Esophagus muscularis mucosa (tissue), 4 donors: ENCODE data around the gene PRUNE1. TPM values are rescaled to one million over a fixed set of nuclear protein-coding genes. Genes with fewer than 3 reads are reported as not detected.

ENCODE experiments used
- DNase-seq: peaks from one replicate; pipeline ENCODE4 v3.0.0-alpha.2; 2017; ENCODE audit errors: extremely low spot score
- H3K27ac ChIP-seq, 4 donors: fragments of 200-600 bp; sonication (generic); replicated peaks in 1 of 4; 1 replicate in 3 of 4; 2 replicates in 1 of 4; pipeline ENCODE4 v1.5.1; 2016 to 2019; ENCODE audit warnings: mild to moderate bottlenecking in 1 of 4
- H3K27me3 ChIP-seq, 4 donors: fragments of 200-600 bp; sonication (generic); one replicate each; pipeline versions ENCODE4 v1.5.1 to v1.6.0; 2016 to 2019
- H3K36me3 ChIP-seq, 4 donors: fragments of 200-600 bp; sonication (generic); one replicate each; pipeline ENCODE4 v1.5.1; 2016 to 2019
- H3K4me1 ChIP-seq, 4 donors: fragments of 200-600 bp; sonication (generic); one replicate each; pipeline ENCODE4 v1.5.1; 2016 to 2019
- H3K4me3 ChIP-seq, 4 donors: fragments of 200-600 bp; sonication (generic); 1 replicate in 2 of 4; 2 replicates in 2 of 4; pipeline ENCODE4 v1.5.1; 2016 to 2019; ENCODE audit warnings: mild to moderate bottlenecking in 4 of 4, moderate library complexity in 1 of 4
- H3K9me3 ChIP-seq, 4 donors: fragments of 200-600 bp; sonication (generic); 1 replicate in 3 of 4; 2 replicates in 1 of 4; pipeline ENCODE4 v1.5.1; 2016 to 2019
- EP300 ChIP-seq: sonication (generic); formaldehyde crosslinking; IDR thresholded peaks from one replicate; pipeline ENCODE4 v1.6.1; 2017; ENCODE audit warnings: antibody characterized with exemption
- POLR2A ChIP-seq: fragments of 450-650 bp; IDR thresholded peaks from one replicate; pipeline ENCODE4 v1.6.1; 2017; ENCODE audit warnings: antibody characterized with exemption, moderate library complexity, mild to moderate bottlenecking, low read depth
- POLR2AphosphoS5 ChIP-seq, 2 donors: sonication (generic); formaldehyde crosslinking; IDR thresholded peaks; one replicate each; pipeline ENCODE4 v1.6.1; 2017; ENCODE audit warnings: antibody characterized with exemption in 2 of 2
- WGBS: methylation state at CpG from one replicate; pipeline ENCODE4 v1.1.5; 2018; 5-methylcytosine and 5-hydroxymethylcytosine counted together
- intact Hi-C: fragments of 100-400 bp; cut with DNase I; formaldehyde crosslinking; loops from one replicate; pipeline ENCODE4 v1.15.1; 2023
- total RNA-seq, 4 donors: library from RNA; depleted of rRNA; stranded (reverse); fragments of >200 nt; gene quantifications; one replicate each; pipeline versions ENCODE4 v1.1.0 to v1.2.1, GENCODE V29; 2016
- TF ChIP-seq, protein P1 (sequence below), 3 experiments: fragments of 200-600 bp in 2 of 3; fragments of 450-650 bp in 1 of 3; sonication (generic) in 2 of 3; IDR thresholded peaks; one replicate each; pipeline ENCODE4 v1.5.1; 2017 to 2019; ENCODE audit warnings: antibody characterized with exemption in 3 of 3, mild to moderate bottlenecking in 2 of 3, moderate library complexity in 1 of 3

Gene PRUNE1
- total RNA-seq, 4 donors from 2014 or later, result 17.4 to 40.7 (median 23.1) TPM

DNA sequence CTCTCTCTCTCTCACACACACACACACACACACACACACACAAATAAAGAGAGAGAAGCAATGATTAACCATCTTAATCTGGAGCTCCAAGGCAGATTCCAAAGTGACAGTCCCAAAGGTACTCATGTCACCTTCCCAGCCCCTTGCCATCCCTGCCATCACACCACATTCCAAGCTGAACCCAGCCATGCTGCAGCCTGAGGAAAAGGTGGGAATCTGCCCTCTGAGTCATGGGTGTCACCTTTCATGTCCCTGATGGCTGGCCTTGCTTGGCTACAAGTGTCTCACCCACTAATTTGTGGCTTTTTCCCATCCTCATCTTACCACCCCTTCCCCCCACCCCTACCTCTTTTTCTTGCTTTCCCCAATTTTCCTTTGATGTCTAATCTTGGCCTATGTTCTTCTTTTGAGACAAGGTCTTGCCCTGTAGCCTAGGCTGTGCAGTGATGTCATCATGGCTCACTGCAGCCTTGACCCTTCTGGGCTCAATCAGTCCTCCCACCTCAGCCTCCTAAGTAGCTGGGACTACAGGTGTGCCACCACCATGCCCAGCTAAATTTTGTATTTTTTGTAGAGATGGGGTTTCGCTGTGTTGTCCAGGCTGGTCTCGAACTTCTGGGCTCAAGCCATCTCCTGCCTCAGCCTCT, 22.9 kb upstream of the PRUNE1 start:
- Histone ChIP-seq H3K4me1 (peaks cover 0 to 14% (median 10%) of the 10 kb centered on the region in 4 donors), H3K27me3 (no peaks in the 10 kb centered on the region), H3K36me3 (no peaks in the 10 kb centered on the region), H3K4me3 (no peak overlapping the region), H3K27ac (no peak overlapping the region), H3K9me3 (no peaks in the 10 kb centered on the region)
- 94% methylated on average over 2 of the region's 2 CpGs for WGBS
- no peak for DNase-seq
- intact Hi-C loops, result no loop called here
- TF ChIP-seq POLR2A, result no peak
- no peak for TF ChIP-seq EP300
- TF ChIP-seq POLR2AphosphoS5 (IDR thresholded peaks at IDR 0.05), result no peak
- TF ChIP-seq, protein P1, sequence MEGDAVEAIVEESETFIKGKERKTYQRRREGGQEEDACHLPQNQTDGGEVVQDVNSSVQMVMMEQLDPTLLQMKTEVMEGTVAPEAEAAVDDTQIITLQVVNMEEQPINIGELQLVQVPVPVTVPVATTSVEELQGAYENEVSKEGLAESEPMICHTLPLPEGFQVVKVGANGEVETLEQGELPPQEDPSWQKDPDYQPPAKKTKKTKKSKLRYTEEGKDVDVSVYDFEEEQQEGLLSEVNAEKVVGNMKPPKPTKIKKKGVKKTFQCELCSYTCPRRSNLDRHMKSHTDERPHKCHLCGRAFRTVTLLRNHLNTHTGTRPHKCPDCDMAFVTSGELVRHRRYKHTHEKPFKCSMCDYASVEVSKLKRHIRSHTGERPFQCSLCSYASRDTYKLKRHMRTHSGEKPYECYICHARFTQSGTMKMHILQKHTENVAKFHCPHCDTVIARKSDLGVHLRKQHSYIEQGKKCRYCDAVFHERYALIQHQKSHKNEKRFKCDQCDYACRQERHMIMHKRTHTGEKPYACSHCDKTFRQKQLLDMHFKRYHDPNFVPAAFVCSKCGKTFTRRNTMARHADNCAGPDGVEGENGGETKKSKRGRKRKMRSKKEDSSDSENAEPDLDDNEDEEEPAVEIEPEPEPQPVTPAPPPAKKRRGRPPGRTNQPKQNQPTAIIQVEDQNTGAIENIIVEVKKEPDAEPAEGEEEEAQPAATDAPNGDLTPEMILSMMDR (IDR thresholded peaks at IDR 0.05), result no peak

DNA sequence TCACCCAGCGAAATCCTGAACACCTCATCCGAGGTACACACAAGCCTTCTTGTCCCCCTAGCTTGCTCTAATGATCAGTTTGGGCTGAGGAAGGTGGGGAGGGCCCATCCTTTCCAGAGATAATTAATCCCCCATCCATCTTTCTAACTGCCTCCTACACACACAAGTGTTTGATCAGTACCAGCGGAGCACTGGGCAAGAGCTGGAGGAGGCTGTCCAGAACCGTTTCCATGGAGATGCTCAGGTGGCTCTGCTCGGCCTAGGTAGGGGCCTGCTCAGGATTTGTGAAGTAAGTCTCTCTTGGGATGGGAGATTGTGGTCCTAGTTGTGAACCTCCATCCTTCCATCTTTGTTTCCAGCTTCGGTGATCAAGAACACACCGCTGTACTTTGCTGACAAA, 20.3 kb upstream of the PRUNE1 start:
- no peaks in the 10 kb centered on the region for H3K36me3 ChIP-seq
- no peaks in the 10 kb centered on the region for H3K27me3 ChIP-seq
- no peak overlapping the region for H3K4me3 ChIP-seq
- no peak overlapping the region for H3K27ac ChIP-seq
- no peaks in the 10 kb centered on the region for H3K4me1 ChIP-seq
- intact Hi-C loops, result no loop called here
- no peaks in the 10 kb centered on the region for H3K9me3 ChIP-seq
- no peak for DNase-seq
- TF ChIP-seq, protein P1 (IDR thresholded peaks at IDR 0.05), result no peak
- TF ChIP-seq POLR2A (no peak), POLR2AphosphoS5 (IDR thresholded peaks at IDR 0.05) (no peak), EP300 (no peak)
- 82% methylated on average over 7 of the region's 7 CpGs for WGBS

DNA sequence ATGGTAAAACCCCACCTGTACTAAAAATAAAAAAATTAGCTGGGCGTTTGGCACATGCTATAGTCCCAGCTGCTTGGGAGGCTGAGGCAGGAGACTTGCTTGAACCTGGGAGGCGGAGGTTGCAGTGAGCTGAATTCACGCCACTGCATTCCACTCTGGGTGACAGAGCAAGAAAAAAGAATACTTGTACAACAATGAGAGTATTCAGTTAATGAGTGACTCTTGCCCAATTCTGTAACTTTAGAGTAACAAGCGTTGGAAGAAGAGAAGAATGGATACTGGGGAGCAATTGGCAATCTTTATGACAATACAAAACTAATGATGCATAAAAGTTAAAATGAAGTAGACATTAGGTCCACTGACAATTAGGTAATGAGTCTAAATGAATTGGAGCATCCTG, 15.6 kb upstream of the PRUNE1 start:
- Histone ChIP-seq H3K4me1 (peaks cover 11 to 16% (median 14%) of the 10 kb centered on the region in 4 donors), H3K36me3 (peaks cover 10 to 13% (median 12%) of the 10 kb centered on the region in 4 donors), H3K9me3 (no peaks in the 10 kb centered on the region), H3K4me3 (no peak overlapping the region), H3K27me3 (no peaks in the 10 kb centered on the region), H3K27ac (no peak overlapping the region)
- 69% methylated on average over 4 of the region's 4 CpGs for WGBS
- intact Hi-C loops, result no loop called here
- no peak for DNase-seq
- TF ChIP-seq, protein P1 (IDR thresholded peaks at IDR 0.05), result no peak
- no peak for TF ChIP-seq POLR2A
- no peak for TF ChIP-seq EP300
- TF ChIP-seq POLR2AphosphoS5 (IDR thresholded peaks at IDR 0.05), result no peak

DNA sequence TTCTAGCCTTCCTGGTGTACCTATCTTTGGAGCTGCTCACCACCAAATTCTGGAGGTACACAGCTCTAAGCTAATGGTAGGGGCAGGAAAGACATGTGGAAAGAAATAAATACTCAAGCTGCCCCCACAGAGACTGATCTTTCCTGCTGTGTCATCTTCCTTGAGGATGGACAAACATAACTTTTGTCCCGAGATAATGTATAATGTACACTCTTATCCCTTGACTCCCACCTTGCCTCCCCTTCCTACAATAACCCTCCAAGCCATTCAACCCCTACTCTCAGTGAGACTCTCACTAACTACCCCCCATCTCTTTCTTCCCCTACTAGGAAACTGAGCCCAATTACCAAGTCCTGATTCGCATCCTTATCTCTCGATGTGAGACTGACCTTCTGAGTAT, 14.0 kb upstream of the PRUNE1 start:
- Histone ChIP-seq H3K9me3 (no peaks in the 10 kb centered on the region), H3K27me3 (no peaks in the 10 kb centered on the region), H3K27ac (no peak overlapping the region), H3K4me3 (no peak overlapping the region), H3K4me1 (peaks cover 11 to 16% (median 14%) of the 10 kb centered on the region in 4 donors), H3K36me3 (peaks cover 27 to 29% (median 28%) of the 10 kb centered on the region in 4 donors)
- intact Hi-C loops, result no loop called here
- DNase-seq, result no peak
- WGBS, result 88% methylated on average over 3 of the region's 3 CpGs
- TF ChIP-seq EP300 (no peak), POLR2A (no peak), POLR2AphosphoS5 (IDR thresholded peaks at IDR 0.05) (no peak)
- TF ChIP-seq, protein P1 (IDR thresholded peaks at IDR 0.05), result no peak

- no peak for DNase-seq
- H3K4me3 ChIP-seq, result peak overlapping the region in 1 of 4 donors; percentile 11
- peaks cover 32 to 41% (median 37%) of the 10 kb centered on the region in 4 donors for H3K36me3 ChIP-seq
- no peaks in the 10 kb centered on the region for H3K27me3 ChIP-seq
- H3K4me1 ChIP-seq, result peaks cover 11 to 16% (median 14%) of the 10 kb centered on the region in 4 donors
- no peak for TF ChIP-seq POLR2AphosphoS5 (IDR thresholded peaks at IDR 0.05)
- TF ChIP-seq, protein P1 (IDR thresholded peaks at IDR 0.05), result no peak
- TF ChIP-seq EP300, result no peak
- TF ChIP-seq POLR2A, result no peak
- intact Hi-C loops, result no loop called here
- H3K27ac ChIP-seq, result peak overlapping the region; percentile 41 to 64 (median 58)
- no peaks in the 10 kb centered on the region for H3K9me3 ChIP-seq
- 33% methylated on average over 4 of the region's 4 CpGs for WGBS
Observed at GRCh38 chr1:150995460-150995859, 12.8 kb upstream of the PRUNE1 start.
